Ecto neural progenitor cell (in vitro differentiated cells): ENCODE results near the gene SLC35E4.
"Not testable (repeated sequence)": the region's sequence is repeated elsewhere in the genome, so short reads cannot be mapped to it uniquely, and the experiment has no call there.

ENCODE experiments used
- DNase-seq: peaks from one replicate; pipeline ENCODE4 v3.0.0-alpha.2; 2018; ENCODE audit warnings: low spot score

Gene SLC35E4

DNA sequence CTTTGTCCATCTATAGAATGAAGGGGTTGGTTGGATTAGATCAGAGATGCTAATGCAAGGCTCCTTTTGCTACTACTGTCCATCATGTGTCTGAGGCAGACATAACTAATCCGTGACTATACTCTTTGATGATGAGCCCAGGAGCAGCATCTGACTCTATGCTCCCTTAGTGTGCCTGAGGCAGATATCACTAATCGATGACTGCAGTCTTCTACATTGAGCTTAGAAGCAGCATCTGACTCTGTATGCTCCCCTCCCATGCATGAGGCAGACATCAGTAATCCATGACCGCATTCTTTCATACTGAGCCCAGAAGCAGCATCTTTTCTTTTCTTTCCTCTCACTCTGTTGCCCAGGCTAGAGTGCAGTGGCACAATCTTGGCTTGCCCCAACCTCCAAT lies 24.4 kb upstream of the SLC35E4 start:
- no peak for DNase-seq

GRCh38 chr22:30612789-30613188 lies 22.8 kb upstream of the SLC35E4 start:
- no peak for DNase-seq

- no peak for DNase-seq
Observed at GRCh38 chr22:30614268-30614667, 21.3 kb upstream of the SLC35E4 start.

- DNase-seq = no peak
Observed at GRCh38 chr22:30614879-30615278, 20.7 kb upstream of the SLC35E4 start.

DNA sequence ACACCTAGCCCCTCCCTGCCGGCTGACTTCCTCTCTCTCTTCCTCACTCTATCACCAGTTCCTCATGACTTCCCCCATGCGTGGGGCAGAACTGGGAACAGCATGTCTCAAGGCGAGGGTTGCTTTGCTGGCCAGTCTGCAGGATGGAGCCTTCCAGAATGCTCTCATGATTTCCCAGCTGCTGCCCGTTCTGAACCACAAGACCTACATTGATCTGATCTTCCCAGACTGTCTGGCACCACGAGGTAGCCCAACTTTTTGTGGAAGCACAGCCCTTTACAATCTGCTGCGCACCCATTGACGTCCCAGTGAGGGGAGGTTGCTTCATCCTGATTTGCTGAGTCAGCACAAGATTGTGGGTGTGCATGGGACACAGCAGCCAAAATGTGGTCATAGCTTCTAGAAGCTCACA lies 20.0 kb upstream of the SLC35E4 start:
- DNase-seq = no peak

DNA sequence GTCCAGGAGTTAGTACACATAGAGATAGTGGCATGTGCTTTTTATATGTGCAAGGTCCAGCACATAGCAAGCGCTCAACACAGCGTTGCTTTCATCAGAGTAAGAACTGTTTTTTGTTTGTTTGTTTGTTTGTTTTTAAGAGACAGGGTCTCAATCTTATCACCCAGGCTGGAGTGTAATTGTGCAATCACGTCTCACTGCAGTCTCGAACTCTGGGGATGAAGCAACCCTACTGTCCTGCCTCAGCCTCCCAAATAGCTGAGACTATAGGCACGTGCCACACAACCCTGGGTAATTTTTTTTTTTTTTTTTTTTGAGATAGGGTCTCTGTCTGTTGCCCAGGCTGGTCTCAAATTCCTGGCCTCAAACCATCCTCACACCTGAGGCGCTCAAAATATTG lies 17.8 kb upstream of the SLC35E4 start:
- DNase-seq = no peak

- not testable (repeated sequence) for DNase-seq
Observed at GRCh38 chr22:30619909-30620308, 15.7 kb upstream of the SLC35E4 start.

- DNase-seq = no peak
Observed at GRCh38 chr22:30626413-30626812, 9.2 kb upstream of the SLC35E4 start.

GRCh38 chr22:30627471-30627870 lies 8.1 kb upstream of the SLC35E4 start:
- DNase-seq = no peak

- DNase-seq = no peak
Observed at GRCh38 chr22:30628491-30628890, 7.1 kb upstream of the SLC35E4 start.

DNA sequence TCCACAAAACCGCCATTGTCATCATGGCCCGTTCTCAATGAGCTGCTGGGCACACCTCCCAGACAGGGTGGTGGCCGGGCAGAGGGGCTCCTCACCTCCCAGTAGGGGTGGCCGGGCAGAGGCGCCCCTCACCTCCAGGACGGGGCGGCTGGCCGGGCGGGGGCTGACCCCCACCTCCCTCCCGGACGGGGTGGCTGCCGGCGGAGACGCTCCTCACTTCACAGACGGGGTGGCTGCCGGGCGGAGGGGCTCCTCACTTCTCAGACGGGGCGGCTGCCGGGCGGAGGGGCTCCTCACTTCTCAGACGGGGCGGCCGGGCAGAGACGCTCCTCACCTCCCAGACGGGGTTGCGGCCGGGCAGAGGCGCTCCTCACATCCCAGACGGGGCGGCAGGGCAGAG lies 4.1 kb upstream of the SLC35E4 start:
- not testable (repeated sequence) for DNase-seq

DNA sequence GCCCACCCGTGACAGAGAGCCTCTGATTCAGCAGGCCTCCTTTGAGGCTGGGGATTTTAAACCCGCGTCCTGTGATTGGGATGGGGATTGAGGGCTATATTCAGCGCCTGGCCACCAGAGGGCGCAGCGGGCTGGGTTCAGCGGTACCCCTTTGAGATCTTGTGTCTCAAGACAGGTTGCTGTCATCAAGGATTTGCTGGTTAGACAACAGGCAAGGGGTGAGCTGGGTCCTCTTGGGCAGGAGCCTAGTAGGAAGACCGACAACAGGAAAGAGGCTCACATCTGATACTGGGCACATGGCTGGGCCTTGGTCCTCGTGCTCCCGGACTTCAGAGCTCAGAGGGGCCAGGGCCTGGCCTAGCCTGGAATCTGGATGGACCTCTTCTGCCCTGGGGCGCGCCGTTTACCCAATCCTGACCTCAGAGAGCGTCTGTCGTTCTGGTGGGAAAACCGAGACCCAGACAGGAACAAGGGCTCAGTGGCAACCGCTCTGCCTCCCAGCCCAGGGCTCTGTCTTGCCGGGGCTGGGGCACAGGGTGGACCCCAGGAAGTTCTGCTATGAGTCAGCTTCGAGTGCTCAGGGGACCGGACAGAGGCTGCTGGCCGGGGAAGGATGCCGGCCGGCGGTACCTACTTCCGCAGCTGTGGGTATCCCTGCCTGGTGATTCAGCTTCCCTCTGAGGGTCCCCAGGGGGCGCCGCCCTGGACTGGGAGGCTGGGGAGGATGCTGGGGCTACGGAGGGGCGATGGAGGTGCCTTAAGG lies 929 bp upstream of the SLC35E4 start:
- DNase-seq = peak; percentile 90

DNA sequence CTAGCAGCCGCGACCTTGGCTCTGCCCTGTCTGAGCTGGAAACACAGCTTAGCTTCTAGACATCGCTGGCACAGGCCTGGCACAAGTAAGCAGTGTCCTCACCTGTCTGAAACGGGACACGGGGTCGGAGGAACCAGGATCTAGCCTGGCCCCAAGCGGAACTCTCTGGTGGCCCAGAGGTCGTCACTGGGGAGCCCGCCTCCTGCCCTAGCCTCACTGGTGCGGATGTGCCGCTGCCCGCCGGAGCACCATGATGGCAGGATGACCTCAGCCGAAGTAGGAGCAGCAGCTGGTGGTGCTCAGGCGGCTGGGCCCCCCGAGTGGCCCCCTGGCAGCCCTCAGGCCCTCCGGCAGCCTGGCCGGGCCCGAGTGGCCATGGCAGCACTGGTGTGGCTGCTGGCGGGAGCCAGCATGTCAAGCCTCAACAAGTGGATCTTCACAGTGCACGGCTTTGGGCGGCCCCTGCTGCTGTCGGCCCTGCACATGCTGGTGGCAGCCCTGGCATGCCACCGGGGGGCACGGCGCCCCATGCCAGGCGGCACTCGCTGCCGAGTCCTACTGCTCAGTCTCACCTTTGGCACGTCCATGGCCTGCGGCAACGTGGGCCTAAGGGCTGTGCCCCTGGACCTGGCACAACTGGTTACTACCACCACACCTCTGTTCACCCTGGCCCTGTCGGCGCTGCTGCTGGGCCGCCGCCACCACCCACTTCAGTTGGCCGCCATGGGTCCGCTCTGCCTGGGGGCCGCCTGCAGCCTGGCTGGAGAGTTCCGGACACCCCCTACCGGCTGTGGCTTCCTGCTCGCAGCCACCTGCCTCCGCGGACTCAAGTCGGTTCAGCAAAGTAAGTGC lies 871 bp downstream of the SLC35E4 start:
- peak; percentile 54 for DNase-seq

- DNase-seq = no peak
Observed at GRCh38 chr22:30637701-30638114, 2.1 kb downstream of the SLC35E4 start.

DNA sequence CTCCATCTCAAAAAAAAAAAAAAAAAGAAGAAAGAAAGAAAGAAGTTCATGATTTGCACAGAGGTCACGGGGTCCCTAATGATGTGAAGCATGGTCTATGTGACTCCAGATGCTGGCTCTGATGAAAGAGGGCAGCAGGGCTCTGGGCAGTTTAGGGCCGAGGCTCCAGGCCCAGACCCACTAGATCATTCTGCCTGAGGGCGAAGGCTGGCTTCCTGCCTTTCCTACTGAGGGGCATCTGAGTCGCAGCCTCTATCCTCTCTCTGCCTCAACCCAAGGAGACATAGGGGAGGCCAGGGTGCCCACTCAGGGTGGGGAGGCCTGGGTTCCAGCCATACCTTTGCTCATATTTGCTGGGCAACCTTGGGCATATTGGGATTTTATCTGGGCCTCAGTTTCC lies 4.8 kb downstream of the SLC35E4 start:
- no peak for DNase-seq

- DNase-seq = no peak
Observed at GRCh38 chr22:30640839-30641430, 5.4 kb downstream of the SLC35E4 start.

DNA sequence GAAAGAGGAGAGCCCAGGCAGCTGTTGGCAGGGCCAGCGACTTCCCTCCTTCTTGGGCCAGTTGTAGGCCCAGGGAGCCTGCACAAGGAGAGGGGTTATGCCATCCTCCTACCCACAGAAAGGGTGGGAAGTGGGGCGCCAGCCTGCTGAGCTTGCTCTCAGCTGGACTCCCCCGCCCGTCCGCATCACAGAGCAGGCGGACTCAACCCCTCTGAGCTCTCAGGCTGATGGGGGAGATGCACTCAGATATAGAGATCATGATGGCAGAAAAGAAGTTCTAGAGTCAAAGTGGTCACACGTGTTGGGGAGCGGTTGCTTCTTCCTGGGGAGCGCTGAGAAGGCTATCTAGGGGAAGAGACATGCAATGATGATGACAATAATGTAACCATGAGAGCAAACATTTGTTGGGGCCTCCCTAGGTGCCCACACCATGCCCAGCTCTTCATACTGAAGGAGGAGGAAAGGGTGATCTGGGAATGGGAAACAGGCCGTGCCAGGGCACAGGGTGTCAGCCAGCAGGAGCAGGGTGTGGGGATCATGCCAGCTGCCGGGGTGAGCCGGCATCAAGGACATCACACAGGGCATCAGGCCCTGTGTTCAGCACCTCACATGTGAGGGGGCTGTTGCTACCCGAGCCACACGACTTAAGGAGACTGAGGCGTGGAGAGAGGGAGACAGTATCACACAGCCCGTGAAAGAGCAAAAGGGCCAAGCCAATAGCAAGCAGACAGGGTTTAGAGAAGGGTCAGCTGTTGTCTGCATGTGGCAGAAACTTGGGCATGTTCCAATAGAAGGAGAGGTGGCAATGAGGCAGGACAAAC lies 7.7 kb downstream of the SLC35E4 start:
- no peak for DNase-seq

GRCh38 chr22:30646518-30647160 lies 11.1 kb downstream of the SLC35E4 start:
- no peak for DNase-seq

GRCh38 chr22:30647536-30647935 lies 12.0 kb downstream of the SLC35E4 start:
- DNase-seq = no peak

GRCh38 chr22:30648825-30649224 lies 13.2 kb downstream of the SLC35E4 start:
- DNase-seq = no peak

DNA sequence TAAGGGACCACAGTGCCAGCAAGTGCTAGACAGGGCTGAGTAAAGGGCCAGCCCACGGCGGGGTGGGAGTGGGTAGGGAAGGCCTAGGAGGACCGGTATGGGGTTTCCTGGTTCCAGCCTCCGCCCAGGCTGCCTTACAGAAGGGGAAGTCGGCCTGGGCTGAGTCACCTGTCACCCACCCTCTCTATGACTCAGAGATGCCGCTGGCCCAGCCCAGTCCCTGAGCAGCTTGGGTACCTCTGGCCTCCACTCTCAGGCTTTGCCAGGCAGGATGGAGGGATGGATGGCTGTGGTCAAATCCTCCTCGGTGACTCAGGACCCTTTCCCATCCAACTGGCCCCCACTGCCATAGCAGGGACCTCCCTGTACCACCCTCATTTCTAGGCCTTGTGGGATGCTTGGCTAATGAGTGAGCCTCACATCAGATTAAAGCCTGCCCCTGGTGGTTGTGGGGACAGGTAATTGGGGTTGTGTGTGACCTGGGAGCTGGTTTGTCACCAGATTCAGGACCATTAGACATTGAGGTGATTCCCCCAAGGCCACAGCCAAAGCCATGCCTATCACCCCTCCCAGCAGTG lies 13.9 kb downstream of the SLC35E4 start:
- no peak for DNase-seq
